Adrenal gland (tissue), 12 donors: ENCODE data around the gene FBXO10. TPM values are rescaled to one million over a fixed set of nuclear protein-coding genes. Genes with fewer than 3 reads are reported as not detected.

Source experiments
- DNase-seq, 7 donors: peaks; one replicate each; pipeline ENCODE4 v3.0.0-alpha.2; 2019 to 2020
- H3K27ac ChIP-seq, 5 donors: fragments of 200-600 bp; sonication (generic) in 4 of 5; 1 replicate in 3 of 5; 2 replicates in 2 of 5; pipeline versions ENCODE4 v1.5.1 to v1.8.0; 2016 to 2020; ENCODE audit warnings: mild to moderate bottlenecking in 1 of 5
- H3K27me3 ChIP-seq: fragments of 200-600 bp; 2 replicates; pipeline ENCODE4 v1.8.0; 2021
- H3K36me3 ChIP-seq, 2 donors: fragments of 200-600 bp; replicated peaks in 1 of 2; 1 replicate in 1 of 2; 2 replicates in 1 of 2; pipeline versions ENCODE4 v1.5.1 to v1.8.0; 2018 to 2022
- H3K4me1 ChIP-seq, 2 donors: fragments of 200-600 bp; replicated peaks in 1 of 2; 1 replicate in 1 of 2; 2 replicates in 1 of 2; pipeline versions ENCODE4 v1.5.1 to v1.8.0; 2018 to 2021
- H3K4me3 ChIP-seq, 4 donors: fragments of 200-600 bp; sonication (generic) in 3 of 4; one replicate each; pipeline ENCODE4 v1.5.1; 2016 to 2018
- H3K9me3 ChIP-seq, 3 donors: fragments of 200-600 bp; sonication (generic) in 1 of 3; replicated peaks in 1 of 3; 1 replicate in 2 of 3; 2 replicates in 1 of 3; pipeline versions ENCODE4 v1.5.1 to v1.8.0; 2016 to 2021
- POLR2A ChIP-seq, 2 donors: fragments of 450-650 bp; IDR thresholded peaks; one replicate each; pipeline ENCODE4 v1.6.1; 2017; ENCODE audit warnings: antibody characterized with exemption in 2 of 2, mild to moderate bottlenecking in 2 of 2, moderate library complexity in 1 of 2
- WGBS, 4 donors: extraction: QIAGEN DNeasy Blood & Tissue Kit in 2 of 4; methylation state at CpG; one replicate each; pipeline versions ENCODE4 v1.1.5 to v1.1.7; 2013 to 2017; 5-methylcytosine and 5-hydroxymethylcytosine counted together
- intact Hi-C, 2 donors: fragments of 100-400 bp; cut with DNase I; formaldehyde crosslinking; loops; one replicate each; pipeline versions ENCODE4 v1.14.1 to v1.15.0; 2022 to 2023
- polyA plus RNA-seq, 3 donors: library from polyadenylated mRNA; stranded (reverse); fragments of 200-250 nt in 2 of 3; fragments of 350-450 nt in 1 of 3; fragmentation: Illumina TruSeq in 1 of 3; extraction: RNeasy Lipid Tissue Mini Kit (QIAGEN cat#74804) in 1 of 3; gene quantifications; one replicate each; pipeline ENCODE4 v1.2.3, GENCODE V29; 2013 to 2014
- total RNA-seq, 9 donors: library from RNA; depleted of rRNA in 4 of 9; stranded (reverse); fragments of >200 nt in 4 of 9; fragments of 120-200 nt in 1 of 9; fragmentation: NEBNext Ultra II Directional in 1 of 9; extraction: Animal tissue kit (Norgen Biotek cat#: 25700) in 1 of 9; gene quantifications; one replicate each; pipeline versions ENCODE4 v1.1.0 to v1.2.4, GENCODE V29; 2013 to 2023
- TF ChIP-seq, protein P1 (sequence below), 6 experiments: fragments of 450-650 bp in 4 of 6; fragments of 200-600 bp in 2 of 6; sonication (generic) in 1 of 6; IDR thresholded peaks; 1 replicate in 5 of 6; 2 replicates in 1 of 6; pipeline versions ENCODE4 v1.5.1 to v1.8.0; 2016 to 2021; ENCODE audit warnings: antibody characterized with exemption in 6 of 6, mild to moderate bottlenecking in 2 of 6, moderate library complexity in 1 of 6
- donor health status: healthy with polysubstance abuse.
- donor health status: Bipolar disorder and iron deficiency.
- donor health status: DM: yes; HTN: yes; CAD: no.
- donor health status: DM: no; HTN: no; CAD: no.
- donor health status: DM: no; HTN: no; CAD: no.
- donor health status: DM: yes; HTN: yes; CAD: no.

Gene FBXO10
- total and polyA plus RNA-seq, 12 donors, result 7.2 to 86.6 (median 12.3) TPM

DNA sequence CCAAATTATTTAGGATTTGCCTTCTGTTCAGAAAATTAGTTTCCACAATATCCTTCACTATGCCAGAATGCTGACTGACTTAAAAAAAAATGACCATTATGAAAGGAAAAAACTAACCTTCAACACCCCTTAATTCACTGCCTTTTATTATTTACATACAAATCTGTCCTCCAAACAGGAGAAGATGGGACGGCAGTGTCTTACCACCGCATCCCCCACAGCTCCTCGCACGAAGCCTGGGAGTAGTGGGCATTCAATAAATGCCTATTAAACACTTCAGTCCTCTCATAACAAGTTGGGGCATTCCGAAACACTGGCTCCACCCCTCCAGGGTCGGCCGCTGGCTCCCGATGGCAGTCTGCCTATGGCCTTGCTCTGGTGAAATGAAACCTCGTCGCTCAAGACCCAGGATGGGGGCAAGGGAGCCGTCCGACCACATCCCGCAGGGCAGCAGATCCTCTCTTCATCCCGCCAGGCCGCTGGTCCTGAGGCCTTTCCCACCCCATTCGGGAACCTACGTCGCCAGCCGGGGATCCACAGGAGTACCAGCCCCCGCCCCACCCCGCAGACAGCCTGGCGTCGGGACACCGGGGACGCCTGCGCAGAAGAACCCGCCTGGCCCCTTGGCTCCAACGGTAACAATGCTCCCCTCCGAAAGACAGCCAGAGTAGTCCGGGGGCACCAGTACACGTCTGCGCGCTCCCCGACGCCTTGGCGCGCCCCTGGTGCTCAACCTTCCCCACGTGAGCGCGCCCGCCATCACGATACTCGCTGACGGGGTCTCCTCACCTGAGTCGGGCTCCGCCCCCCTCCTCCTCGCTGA is 111.5 kb downstream of the FBXO10 start:
- peak; percentile 76 to 90 (median 84) for DNase-seq
- intact Hi-C loops, result loop anchor here in 1 of 2 donors (5.0 kb wide), 1 partner anchor 37 kb away; no protein-coding TSS in a partner anchor
- H3K9me3 ChIP-seq, result no peaks in the 10 kb centered on the region
- peak overlapping the region; percentile 21 to 96 (median 86) for H3K4me3 ChIP-seq
- peak; percentile 16 to 71 for TF ChIP-seq POLR2A (IDR thresholded peaks at IDR 0.05)
- TF ChIP-seq, protein P1, sequence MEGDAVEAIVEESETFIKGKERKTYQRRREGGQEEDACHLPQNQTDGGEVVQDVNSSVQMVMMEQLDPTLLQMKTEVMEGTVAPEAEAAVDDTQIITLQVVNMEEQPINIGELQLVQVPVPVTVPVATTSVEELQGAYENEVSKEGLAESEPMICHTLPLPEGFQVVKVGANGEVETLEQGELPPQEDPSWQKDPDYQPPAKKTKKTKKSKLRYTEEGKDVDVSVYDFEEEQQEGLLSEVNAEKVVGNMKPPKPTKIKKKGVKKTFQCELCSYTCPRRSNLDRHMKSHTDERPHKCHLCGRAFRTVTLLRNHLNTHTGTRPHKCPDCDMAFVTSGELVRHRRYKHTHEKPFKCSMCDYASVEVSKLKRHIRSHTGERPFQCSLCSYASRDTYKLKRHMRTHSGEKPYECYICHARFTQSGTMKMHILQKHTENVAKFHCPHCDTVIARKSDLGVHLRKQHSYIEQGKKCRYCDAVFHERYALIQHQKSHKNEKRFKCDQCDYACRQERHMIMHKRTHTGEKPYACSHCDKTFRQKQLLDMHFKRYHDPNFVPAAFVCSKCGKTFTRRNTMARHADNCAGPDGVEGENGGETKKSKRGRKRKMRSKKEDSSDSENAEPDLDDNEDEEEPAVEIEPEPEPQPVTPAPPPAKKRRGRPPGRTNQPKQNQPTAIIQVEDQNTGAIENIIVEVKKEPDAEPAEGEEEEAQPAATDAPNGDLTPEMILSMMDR (IDR thresholded peaks at IDR 0.05), result peak in 1 of 6 experiments; percentile 14
- 0 to 1% (median 0%) methylated on average over 25 to 47 of the region's 47 CpGs for WGBS, 4 donors
- peaks cover 11 to 26% of the 10 kb centered on the region in 2 donors for H3K4me1 ChIP-seq
- H3K27me3 ChIP-seq, result no peaks in the 10 kb centered on the region
- no peaks in the 10 kb centered on the region for H3K36me3 ChIP-seq
- H3K27ac ChIP-seq, result peak overlapping the region; percentile 93 to 100 (median 99)

DNA sequence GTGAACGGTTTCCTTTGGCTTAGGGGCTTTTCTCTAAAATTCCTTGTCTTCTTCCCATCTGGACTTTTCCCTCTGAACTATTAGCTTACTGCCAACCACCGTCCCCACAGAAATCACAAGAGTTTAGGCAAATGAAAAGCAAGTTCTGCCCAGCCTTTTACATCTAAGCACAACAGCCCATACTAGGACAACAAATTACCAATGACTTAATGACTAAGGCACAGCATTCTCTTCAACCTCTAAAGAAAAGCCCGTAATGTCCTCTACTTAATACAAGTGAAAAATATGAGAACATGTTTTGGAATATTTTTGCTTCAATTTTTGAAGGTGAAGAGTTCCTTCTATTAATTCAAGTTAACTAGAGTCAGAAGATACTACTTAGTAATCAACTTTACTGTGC is 112.2 kb downstream of the FBXO10 start:
- no peaks in the 10 kb centered on the region for H3K27me3 ChIP-seq
- no peaks in the 10 kb centered on the region for H3K36me3 ChIP-seq
- no peak for TF ChIP-seq POLR2A (IDR thresholded peaks at IDR 0.05)
- TF ChIP-seq, protein P1 (IDR thresholded peaks at IDR 0.05), result no peak
- peak overlapping the region in 2 of 4 donors; percentile 86 to 87 for H3K4me3 ChIP-seq
- peaks cover 11 to 26% of the 10 kb centered on the region in 2 donors for H3K4me1 ChIP-seq
- H3K9me3 ChIP-seq, result no peaks in the 10 kb centered on the region
- intact Hi-C loops, result loop anchor here in 1 of 2 donors (5.0 kb wide), 1 partner anchor 37 kb away; no protein-coding TSS in a partner anchor
- WGBS, 4 donors, result 27 to 49% (median 35%) methylated on average over 3 of the region's 3 CpGs
- peak overlapping the region in 4 of 5 donors; percentile 98 to 100 (median 99) for H3K27ac ChIP-seq
- no peak for DNase-seq

Other genes starting within 250 kb of the FBXO10 start
- gene GRHPR, start 153.7 kb downstream of the FBXO10 start, total RNA-seq, result 100 to 1,000 TPM; 140 to 434 (median 238) TPM
- 100 to 1,000 TPM in 2 of 3 donors, 10 to 100 TPM in 1; 83.3 to 324 (median 133) TPM for gene GRHPR, start 153.7 kb downstream of the FBXO10 start, polyA plus RNA-seq
- 10 to 100 TPM in 7 of 9 donors, 1 to 10 TPM in 2; 6.2 to 19.6 (median 10.9) TPM for gene ZBTB5, start 110.9 kb downstream of the FBXO10 start, total RNA-seq
- gene ZBTB5, start 110.9 kb downstream of the FBXO10 start, polyA plus RNA-seq, result 10 to 100 TPM in 1 of 3 donors, 1 to 10 TPM in 2; 2.3 to 11.9 (median 2.7) TPM
- gene POLR1E, start 90.4 kb downstream of the FBXO10 start, total RNA-seq, result 100 to 1,000 TPM in 1 of 9 donors, 10 to 100 TPM in 8; 17.1 to 113 (median 21.1) TPM
- gene POLR1E, start 90.4 kb downstream of the FBXO10 start, polyA plus RNA-seq, result 10 to 100 TPM; 12.6 to 47.4 (median 13.0) TPM
- 100 to 1,000 TPM in 2 of 9 donors, 10 to 100 TPM in 7; 41.0 to 319 (median 81.0) TPM for gene TOMM5, start 16.2 kb upstream of the FBXO10 start, total RNA-seq
- 100 to 1,000 TPM in 2 of 3 donors, 10 to 100 TPM in 1; 86.3 to 250 (median 105) TPM for gene TOMM5, start 16.2 kb upstream of the FBXO10 start, polyA plus RNA-seq
- under 1 TPM in 5 of 9 donors, not detected in 4; 0.07 to 0.78 (median 0.41) TPM for gene FRMPD1, start 74.6 kb upstream of the FBXO10 start, total RNA-seq
- under 1 TPM; 0.10 to 0.20 (median 0.16) TPM for gene FRMPD1, start 74.6 kb upstream of the FBXO10 start, polyA plus RNA-seq
- gene TRMT10B, start 177.4 kb upstream of the FBXO10 start, total RNA-seq, result 10 to 100 TPM in 2 of 9 donors, 1 to 10 TPM in 7; 2.9 to 12.1 (median 7.3) TPM
- 10 to 100 TPM in 2 of 3 donors, 1 to 10 TPM in 1; 9.0 to 13.0 (median 10.1) TPM for gene TRMT10B, start 177.4 kb upstream of the FBXO10 start, polyA plus RNA-seq
- gene EXOSC3, start 208.7 kb upstream of the FBXO10 start, total RNA-seq, result 10 to 100 TPM; 32.2 to 67.8 (median 43.8) TPM
- 10 to 100 TPM; 12.5 to 51.0 (median 21.9) TPM for gene EXOSC3, start 208.7 kb upstream of the FBXO10 start, polyA plus RNA-seq
- gene DCAF10, start 224.4 kb upstream of the FBXO10 start, total RNA-seq, result 10 to 100 TPM; 30.3 to 60.6 (median 48.0) TPM
- 10 to 100 TPM in 1 of 3 donors, 1 to 10 TPM in 2; 7.1 to 53.8 (median 9.2) TPM for gene DCAF10, start 224.4 kb upstream of the FBXO10 start, polyA plus RNA-seq